ENCODE data around the gene FCN1.
"Not testable (repeated sequence)": the region's sequence is repeated elsewhere in the genome, so short reads cannot be mapped to it uniquely, and the experiment has no call there.

The FCN1 gene

GRCh38 chr9:134870746-134871662, 46.7 kb downstream of the FCN1 start:
- no peak for DNase-seq

- no peak for DNase-seq
Measured at GRCh38 chr9:134870301-134870694, 47.4 kb downstream of the FCN1 start.

- no peak for DNase-seq
Measured at GRCh38 chr9:134869554-134870300, 48.0 kb downstream of the FCN1 start.

GRCh38 chr9:134868751-134869553, 48.8 kb downstream of the FCN1 start:
- no peak for DNase-seq

- DNase-seq, result no peak
Measured at GRCh38 chr9:134867917-134868750, 49.6 kb downstream of the FCN1 start.

- no peak for DNase-seq
Measured at GRCh38 chr9:134864821-134865190, 52.9 kb downstream of the FCN1 start.

GRCh38 chr9:134863941-134864820, 53.5 kb downstream of the FCN1 start:
- no peak for DNase-seq

GRCh38 chr9:134863306-134863902, 54.3 kb downstream of the FCN1 start:
- DNase-seq, result no peak

GRCh38 chr9:134861595-134862334, 55.9 kb downstream of the FCN1 start:
- DNase-seq, result no peak

GRCh38 chr9:134860510-134860909, 57.2 kb downstream of the FCN1 start:
- DNase-seq, result no peak

- no peak for DNase-seq
Measured at GRCh38 chr9:134858051-134858841, 59.5 kb downstream of the FCN1 start.

- DNase-seq, result not testable (repeated sequence)
Measured at GRCh38 chr9:134857451-134857850, 60.3 kb downstream of the FCN1 start.

- DNase-seq, result no peak
Measured at GRCh38 chr9:134855900-134856377, 61.8 kb downstream of the FCN1 start.
